Activated CD4-positive, alpha-beta T cell treated with anti-CD3 and anti-CD28 coated beads for 24 hours (primary cell): ENCODE results near the gene CYBRD1.
"Not testable (repeated sequence)": the region's sequence is repeated elsewhere in the genome, so short reads cannot be mapped to it uniquely, and the experiment has no call there.

Source experiments
- DNase-seq, 2 donors: peaks; one replicate each; pipeline ENCODE4 v3.0.0-alpha.2; 2020; ENCODE audit warnings: low read depth in 2 of 2

Gene CYBRD1, protein sequence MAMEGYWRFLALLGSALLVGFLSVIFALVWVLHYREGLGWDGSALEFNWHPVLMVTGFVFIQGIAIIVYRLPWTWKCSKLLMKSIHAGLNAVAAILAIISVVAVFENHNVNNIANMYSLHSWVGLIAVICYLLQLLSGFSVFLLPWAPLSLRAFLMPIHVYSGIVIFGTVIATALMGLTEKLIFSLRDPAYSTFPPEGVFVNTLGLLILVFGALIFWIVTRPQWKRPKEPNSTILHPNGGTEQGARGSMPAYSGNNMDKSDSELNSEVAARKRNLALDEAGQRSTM

DNA sequence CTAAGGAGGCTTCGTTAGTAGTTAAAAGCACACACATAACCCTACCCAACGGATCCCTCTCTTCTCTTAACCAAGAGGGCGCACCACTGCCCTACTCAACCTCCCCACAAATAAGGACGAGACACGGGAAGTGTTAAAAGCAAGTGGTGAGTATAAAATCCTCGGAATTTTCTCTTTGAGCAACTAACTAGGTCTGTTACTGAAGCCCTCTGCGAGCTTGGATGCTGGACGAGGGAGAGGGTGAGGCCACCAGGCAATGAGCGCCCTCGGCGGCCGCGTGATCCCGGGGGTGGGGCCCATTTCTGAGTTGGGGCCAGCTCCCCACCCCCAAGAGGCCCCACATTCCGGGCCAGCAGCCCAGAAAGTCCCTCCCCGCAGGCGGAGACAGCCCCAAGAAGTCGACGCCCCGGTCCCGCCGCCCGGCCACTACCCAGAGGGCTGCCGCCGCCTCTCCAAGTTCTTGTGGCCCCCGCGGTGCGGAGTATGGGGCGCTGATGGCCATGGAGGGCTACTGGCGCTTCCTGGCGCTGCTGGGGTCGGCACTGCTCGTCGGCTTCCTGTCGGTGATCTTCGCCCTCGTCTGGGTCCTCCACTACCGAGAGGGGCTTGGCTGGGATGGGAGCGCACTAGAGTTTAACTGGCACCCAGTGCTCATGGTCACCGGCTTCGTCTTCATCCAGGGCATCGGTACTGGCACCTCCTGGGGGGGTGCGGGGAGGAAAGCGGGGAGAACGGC lies at the start of gene CYBRD1:
Gene CYBRD1 (plus strand): TSS at position 423 of the 736 bp plus-strand sequence. CDS start 72 bp downstream, at position 495.
- peak in 1 of 2 donors; percentile 12 for DNase-seq

DNA sequence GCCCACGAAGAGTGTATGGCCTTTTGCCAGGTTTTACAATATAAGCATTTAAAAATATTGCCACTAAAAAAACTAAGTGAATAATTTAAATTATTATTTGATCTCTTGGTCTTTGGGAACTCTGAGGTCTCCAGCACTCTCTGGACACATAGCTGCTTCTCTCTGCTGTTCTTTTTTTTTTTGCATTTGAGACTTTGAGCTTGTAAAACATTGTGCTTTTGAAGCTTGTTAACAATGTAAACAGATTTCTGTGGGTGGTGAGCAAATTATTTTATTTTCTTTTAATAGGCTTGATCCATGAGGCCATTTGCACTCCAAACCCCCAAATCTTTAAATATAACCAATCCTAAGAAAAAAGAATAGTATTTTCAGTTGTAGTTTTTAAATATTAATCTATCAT lies 46.3 kb upstream of the CYBRD1 start:
- DNase-seq: no peak

DNA sequence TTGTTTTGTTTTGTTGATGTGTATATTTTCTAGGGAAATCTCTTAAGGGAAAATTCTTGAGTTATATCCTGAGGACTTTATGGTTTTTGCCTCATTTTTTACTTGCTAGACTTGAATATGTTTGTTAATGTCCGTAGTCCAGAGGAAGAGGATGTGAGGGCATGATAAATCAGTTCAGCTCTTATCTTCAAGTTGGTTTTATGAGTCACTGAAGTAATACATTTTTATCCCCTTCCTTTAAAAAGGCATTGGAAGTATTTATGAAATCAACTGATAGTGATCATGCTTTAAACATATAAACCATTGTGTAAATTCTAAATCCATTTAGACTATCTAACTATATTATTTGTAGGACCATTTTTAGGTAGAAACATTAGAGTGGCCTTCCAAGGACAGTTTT lies 43.9 kb upstream of the CYBRD1 start:
- DNase-seq: no peak

DNA sequence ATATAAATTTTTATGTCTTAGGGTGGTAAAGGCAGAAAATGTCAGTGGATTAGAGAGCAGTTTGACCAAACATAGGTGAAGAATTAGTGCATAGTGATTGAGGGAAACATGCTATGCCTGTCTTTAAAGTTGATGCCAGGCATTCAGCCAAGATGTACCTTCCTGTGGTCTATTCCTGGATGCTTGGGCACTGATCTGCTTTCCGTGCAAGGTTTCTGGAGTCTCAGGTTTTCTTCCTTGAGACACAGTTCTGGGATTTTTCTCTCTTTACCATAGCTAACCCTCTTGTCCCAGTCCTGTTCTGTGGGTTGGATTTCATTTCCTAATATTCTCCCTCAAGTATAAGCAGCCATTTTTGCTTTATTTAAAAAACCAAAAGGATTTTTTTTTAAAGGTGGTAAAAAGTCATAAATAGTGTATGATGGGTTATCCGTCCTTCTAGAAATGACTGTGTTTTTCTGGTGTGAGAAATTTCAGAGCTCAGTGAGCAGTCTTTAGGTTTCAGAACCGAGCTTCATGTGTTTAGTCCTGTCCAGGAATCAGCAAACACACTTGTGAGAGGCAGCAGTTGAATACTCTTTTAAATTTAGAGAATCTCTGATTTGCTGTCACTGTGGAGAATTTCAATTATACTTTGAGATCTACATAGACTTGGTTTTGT lies 43.0 kb upstream of the CYBRD1 start:
- DNase-seq: no peak

DNA sequence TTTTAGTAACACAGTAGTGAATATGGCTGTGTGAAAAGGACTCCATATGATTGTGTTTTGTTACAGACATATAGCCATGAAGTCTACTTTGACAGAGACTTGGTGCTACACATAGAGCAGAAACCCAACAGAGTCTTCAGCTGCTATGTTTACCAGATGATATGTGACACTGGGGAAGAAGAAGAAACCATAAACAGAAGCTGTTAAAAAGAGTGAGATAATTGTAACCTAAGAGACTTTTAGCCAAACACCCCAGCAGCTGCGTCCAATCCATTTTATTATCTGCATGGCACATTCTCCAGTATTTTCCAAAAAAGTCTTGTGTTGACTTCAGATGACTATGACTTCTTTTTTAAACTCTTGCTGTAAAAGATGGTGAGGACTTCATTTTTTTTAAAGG lies 41.4 kb upstream of the CYBRD1 start:
- DNase-seq: no peak

DNA sequence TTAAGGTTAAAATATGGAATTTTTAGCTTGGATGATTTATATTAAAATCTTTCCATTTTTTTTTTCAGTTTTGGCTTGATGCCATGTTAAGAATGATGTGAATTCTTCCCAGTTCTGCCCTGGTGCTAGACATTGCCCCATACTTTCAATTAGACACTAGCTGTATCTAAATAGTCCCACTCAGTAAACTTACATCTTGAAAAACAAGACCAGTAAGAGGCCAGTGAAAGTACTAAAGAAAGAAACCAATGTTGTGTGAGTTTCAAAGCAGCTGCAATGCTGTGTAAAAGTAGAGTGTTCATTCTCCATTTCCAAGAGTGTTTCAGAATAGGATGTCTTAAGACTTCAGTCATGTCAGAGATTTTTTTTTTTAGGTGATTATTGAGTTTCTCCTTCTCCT lies 40.0 kb upstream of the CYBRD1 start:
- no peak for DNase-seq

DNA sequence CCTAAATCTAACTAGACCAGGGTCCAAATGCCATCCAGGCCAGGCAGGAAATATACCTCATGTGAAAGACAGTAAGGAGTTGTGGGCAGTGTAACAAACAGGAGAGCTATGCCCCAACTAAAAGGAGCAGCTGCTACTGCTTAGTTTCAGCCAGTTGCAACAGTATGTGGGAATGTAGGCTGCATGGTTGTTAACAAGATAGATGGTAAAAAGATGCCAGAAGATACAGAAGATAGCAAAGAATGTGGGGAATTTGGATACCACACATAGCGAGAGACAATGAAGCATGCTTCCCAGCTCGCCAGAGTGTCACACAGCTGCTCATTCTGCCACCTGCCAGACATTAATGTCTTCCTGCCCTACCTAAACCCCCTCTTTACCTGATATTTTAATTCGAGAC lies 39.4 kb upstream of the CYBRD1 start:
- no peak for DNase-seq

DNA sequence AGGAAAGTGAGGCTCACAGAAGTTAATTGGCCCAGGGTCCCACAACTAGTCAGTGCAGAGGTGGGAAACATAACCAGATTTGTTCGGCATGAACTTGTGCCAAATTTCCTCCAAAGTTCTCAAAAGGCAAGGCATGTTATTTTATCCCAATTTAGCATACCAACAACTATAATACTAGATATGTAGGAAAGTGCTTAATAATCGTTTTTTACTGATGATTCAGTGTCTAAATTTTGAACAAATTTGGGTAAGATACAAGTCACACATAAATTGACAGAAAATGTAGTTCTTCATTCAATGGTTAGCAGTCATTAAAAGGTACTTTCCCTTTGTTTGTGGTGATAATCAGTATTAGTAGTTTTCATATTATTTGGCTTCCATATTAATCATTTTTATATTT lies 38.5 kb upstream of the CYBRD1 start:
- no peak for DNase-seq

DNA sequence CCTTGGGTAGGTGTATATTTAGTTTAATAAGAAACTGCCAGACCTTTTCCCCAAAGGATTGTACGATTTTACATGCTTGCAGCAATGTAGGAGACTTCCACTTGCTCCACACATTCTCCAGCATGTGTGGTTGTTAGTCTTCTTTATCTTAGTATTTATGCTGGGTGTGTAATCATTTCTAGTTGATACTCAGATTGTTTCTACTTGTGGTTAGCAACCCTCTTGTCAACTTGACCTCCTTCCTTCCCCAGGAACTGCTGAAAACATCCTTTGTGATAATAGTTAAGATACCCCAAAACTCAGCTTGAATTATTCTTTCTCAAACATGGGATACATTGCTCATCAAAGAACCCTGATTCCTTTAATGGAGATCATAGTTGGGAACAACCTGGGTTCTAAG lies 37.2 kb upstream of the CYBRD1 start:
- DNase-seq: no peak

DNA sequence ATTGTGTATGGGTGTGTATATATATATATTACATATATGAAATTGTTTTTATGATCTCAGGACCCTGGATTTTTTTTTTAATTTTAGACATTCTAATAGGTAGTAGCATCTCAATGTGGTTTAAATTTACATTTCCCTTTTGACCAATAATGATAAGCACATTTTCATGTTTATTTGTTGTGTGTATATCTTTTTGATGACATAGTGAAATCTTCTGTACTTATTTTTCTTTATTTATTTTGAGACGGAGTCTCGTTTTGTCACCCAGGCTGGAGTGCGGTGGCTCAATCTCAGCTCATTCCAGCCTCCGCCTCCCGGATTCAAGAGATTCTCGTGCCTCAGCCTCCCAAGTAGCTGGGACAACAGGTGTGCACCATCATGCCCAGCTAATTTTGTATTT lies 35.1 kb upstream of the CYBRD1 start:
- no peak for DNase-seq

DNA sequence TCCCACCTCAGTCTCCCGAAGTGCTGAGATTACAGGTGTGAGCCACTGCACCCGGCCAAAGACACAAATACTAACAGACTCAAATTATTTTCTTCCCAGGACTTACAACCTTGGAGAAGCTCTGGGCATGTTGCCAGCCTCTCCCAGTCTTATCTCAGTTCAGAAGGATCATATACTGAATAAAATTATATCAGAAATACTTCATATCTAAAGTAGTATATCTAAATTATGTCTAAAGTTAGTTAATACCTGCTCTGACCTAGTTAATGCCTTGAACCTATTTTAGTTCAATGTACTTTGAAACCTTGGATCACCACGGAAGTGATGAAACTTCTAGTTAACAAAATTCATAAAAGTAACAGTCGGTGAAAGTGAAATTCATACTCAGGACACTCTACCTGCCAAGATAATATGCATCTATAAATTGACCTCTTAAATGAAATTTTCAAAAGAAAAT lies 34.4 kb upstream of the CYBRD1 start:
- no peak for DNase-seq

DNA sequence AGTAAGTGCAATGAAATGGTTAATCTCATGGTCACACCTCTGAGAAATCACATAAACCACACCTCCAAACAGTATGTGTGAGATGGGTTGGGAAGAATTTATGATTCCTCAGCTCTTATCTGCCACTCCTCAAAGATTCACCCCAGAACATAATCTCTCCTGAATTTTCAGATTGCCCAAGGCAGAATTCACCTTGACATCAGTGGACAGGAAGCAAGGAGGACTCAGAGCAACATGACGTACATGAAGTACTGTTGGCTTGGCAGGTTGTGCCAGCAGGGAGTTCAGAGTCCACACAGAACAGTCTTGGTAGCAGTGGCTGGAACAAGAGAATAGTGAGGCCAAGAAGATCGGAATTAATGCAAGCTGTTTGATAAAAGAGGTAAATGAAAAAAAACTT lies 31.7 kb upstream of the CYBRD1 start:
- DNase-seq: no peak

DNA sequence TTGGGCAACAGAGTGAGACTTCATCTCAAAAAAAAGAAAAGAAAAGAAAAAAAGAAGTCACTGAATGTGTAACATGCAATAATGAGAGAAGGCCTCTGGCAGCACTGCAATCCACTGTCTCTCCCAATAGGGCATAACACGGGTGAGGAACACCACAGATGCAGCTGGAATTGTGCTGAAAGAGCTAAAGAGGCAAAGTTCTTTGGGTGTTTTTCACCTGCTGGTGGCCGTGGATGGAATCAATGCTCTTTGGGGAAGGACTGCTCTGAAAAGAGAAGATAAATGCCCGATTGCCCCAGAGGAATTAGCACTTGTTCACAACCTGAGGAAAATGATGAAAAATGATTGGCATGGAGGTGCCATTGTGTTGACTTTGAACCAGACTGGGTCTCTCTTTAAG lies 31.0 kb upstream of the CYBRD1 start:
- no peak for DNase-seq

DNA sequence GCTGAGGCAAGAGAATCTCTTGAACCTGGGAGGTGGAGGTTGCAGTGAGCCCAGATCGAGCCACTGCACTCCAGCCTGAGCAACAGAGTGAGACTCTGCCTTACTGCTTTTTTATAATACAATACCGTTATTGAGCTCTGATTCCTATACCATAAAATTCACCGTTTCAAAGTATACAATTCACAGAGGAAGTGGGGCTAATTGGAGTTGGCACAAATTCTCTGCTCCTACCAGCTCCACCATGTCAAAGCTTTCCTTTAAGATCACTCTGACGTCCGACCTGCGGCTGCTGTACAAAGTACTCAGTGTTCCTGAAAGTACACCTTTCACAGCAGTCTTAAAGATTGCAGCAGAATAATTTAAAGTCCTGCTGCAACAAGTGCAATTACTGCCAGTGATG lies 29.6 kb upstream of the CYBRD1 start:
- no peak for DNase-seq

DNA sequence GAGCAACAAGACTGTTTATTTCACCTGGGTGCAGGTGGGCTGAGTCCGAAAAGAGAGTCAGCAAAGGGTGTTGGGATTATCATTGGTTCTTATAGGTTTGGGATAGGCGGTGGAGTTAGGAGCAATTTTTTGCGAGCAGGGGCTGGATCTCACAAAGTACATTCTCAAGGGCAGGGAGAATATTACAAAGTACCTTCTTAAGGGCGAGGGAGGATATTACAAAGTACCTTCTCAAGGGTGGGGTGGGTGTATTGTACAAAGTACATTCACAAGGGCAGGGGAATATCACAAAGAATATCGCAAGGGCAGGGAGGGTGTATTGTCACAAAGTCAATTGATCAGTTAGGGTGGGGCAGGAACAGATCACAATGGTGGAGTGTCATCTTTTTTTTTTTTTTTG lies 24.6 kb upstream of the CYBRD1 start:
- DNase-seq: not testable (repeated sequence)

DNA sequence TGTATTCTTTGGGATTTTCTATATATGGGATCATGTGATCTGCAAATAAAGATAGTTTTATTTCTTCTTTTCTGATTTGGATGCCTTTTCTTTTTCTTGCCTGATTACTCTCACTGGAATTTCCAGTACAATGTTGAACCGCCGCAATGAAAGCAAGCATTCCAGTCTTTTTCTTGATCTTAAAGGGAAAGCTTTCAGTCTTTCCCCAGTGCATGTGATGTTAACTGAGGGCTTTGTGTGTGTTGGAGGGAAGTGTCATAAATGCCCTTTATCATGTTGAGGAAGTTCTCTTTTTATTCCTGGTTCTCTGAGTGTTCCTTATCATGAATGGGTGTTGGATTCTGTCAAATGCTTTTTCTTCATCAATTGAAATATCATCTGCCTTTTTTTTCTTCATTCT lies 16.9 kb upstream of the CYBRD1 start:
- DNase-seq: no peak

DNA sequence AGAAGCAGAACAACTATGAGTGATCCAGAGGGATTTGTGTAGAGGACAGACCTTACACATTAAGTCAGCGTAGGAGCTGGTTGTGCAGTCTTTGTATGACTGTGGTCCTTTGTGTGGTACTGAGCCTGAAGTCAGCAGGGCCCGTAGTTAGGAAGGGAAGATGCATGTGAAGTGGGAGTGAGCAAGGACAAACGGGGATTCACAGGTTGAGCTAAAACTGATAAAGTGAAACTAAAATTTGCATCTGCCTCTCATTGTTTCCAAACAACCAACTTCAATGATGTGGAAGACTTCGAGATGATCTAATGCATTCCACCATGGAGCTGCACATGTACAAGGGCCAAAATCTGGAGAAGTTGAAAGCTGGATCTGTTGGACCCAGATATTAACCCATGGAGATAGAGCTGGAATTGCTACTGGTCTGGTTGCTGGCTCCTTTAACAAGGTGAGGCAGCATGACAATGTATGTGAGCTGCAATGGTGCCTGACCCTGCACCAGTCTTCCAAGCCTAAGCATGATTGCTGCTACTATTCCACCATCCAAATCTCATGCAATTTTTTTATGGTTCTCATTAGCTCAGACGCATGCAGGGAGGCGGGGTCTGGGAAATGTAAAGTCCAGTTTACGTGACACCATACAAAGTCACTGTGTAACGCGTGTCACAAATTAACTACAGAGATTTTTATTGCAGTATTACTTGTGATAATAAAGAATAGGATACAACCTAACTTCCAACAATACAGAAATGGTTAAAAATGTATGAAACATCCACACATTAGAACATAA lies 12.1 kb upstream of the CYBRD1 start:
- no peak for DNase-seq

DNA sequence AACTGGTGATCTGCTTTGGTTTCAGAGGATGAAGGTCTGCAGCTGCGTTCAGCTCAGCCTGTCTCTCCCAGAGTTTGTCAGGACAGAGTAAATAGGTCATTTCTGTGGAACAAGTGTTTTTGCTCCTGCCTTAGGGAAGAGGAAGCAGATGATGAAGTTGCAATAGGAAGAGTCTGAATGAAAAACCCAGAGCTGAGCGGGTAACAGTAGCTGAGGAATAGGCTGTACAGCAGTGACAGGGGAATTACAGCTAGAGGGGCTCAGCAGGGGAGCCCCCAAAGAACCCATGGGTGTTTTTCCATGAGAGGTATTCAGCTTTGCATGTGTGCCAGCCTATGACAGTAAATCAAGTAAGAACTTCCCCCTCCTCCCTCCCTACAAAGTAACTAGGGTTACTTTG lies 10.3 kb upstream of the CYBRD1 start:
- no peak for DNase-seq

DNA sequence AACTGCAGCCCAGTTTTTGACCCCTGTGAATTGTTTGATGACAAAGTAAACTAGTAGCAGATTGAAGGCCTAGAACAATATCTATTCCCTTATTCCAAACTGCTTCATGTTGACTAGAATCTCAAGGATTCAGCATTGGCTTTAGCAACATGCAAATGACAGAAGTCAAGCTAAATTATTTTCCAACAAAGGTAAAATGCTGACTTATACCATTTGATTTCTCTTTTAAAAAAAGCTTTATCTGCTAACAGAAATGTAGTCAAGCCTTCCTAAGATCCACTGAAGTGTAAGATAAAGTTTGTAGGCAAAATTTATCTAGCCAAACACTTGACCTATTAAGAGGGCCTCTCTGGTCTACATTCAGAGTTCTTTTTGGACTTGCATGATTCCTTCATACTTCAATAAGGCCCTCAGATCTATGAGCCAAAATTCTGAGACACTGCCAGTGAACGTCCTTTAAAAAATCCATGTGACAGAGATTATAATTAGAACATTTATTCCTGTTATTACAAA lies 9.5 kb upstream of the CYBRD1 start:
- DNase-seq: no peak

DNA sequence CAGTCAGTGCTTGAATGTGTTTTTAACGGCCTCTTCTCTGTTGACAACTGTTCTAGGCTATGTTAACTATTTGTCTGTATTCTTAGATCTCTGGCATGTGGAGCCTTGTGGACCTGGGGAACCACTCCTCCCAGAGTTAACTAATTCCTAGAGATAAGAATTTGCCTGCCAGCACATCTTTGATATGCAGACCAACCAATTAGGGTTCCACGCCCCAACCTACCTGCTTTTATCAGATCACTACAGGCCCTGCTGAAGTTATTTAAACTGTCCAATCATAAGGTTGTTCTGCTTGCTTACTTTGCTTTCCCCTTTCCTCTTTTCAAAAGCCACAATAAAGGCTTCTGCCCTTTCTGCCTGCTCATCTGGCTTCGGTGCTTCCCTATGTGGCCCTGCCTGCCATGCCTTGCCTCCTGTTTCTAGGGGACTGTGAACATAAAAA lies 8.5 kb upstream of the CYBRD1 start:
- no peak for DNase-seq

DNA sequence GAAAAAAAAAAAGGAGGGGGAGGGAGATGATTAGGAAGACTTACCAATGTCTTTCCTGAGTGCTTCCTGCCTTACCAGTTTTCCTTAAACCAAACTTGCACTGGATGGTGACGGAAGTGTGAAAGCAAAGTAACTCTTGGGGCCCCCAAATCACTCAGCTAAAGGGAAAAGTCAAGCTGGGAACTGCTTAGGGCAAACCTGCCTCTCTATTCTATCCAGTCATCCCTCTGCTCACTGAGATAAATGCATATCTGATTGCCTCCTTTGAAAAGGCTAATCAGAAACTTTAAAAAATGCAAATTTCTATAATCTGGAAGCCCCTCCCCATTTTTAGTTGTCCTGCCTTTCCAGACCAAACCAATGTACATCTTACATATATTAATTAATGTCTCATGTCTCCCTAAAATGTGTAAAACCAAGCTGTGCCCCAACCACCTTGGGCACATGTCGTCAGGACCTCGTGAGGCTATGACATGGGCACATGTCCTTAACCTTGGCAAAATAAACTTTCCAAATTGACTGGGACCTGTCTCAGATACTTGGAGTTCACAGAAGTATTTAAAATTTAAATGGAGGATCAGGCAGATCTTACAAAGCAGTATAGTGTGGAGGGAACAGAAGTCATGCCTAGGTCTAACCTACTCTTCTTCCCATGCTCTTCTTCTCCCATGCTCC lies 7.2 kb upstream of the CYBRD1 start:
- no peak for DNase-seq
